ENCODE results near the gene TMEM214. TPM values are rescaled to one million over a fixed set of nuclear protein-coding genes. Genes with fewer than 3 reads are reported as not detected.
A peak's percentile ranks its signal among the peaks of the same experiment; 100 is the strongest.

Gene TMEM214
- total and polyA plus RNA-seq, 2 of the 8 experiments (the other 6 are each of a cell fraction or from before 2014, with no cell fraction given): 49.7 to 71.0 TPM

GRCh38 chr2:27086090-27086723 lies 53.4 kb downstream of the TMEM214 start (continued):
- TF ChIP-seq SIN3A (conservative IDR thresholded peaks at IDR 0.05 in 1 of 2, IDR thresholded peaks at IDR 0.05 in 1 of 2; ENCODE audit: low read depth in 1 of 2, low read length in 2 of 2) (peak in 1 of 2 experiments; percentile 31; a peak in 1 of 4 replicates), CEBPB (IDR thresholded peaks at IDR 0.05; ENCODE audit: low read depth, low read length) (no peak), ATF2 (IDR thresholded peaks at IDR 0.05; ENCODE audit: low read length) (no peak), CTCF (IDR thresholded peaks at IDR 0.05; ENCODE audit: control extremely low read depth in 1 of 3, insufficient read depth in 1 of 3, low read depth in 1 of 3, low read length in 3 of 3) (peak in 2 of 3 experiments; percentile 81 to 84; a peak in 3 of 4 replicates), RAD21 (IDR thresholded peaks at IDR 0.05 in 1 of 2, conservative IDR thresholded peaks at IDR 0.05 in 1 of 2; ENCODE audit: low read depth in 2 of 2, low read length in 2 of 2) (peak; percentile 32 to 48), POLR2AphosphoS5 (IDR thresholded peaks at IDR 0.05; ENCODE audit: low read depth, low read length) (peak; percentile 38; the same call in 1 of the 2 replicates), POLR2A (IDR thresholded peaks at IDR 0.05; ENCODE audit: control extremely low read depth in 1 of 2, low read depth in 2 of 2, low read length in 2 of 2) (peak in 1 of 2 experiments; percentile 40; a peak in 1 of 3 replicates), CBX8 (IDR thresholded peaks at IDR 0.05; ENCODE audit: borderline replicate concordance, low read depth, low read length) (no peak), SIRT6 (IDR thresholded peaks at IDR 0.05; ENCODE audit: low read length) (no peak), SUZ12 (IDR thresholded peaks at IDR 0.05; ENCODE audit: low read length) (no peak; the same call in 1 of the 2 replicates), ATF3 (IDR thresholded peaks at IDR 0.05; ENCODE audit: insufficient read depth, low read depth, low read length) (peak; percentile 30; the same call in 1 of the 2 replicates), CHD2 (IDR thresholded peaks at IDR 0.05; ENCODE audit: low read length) (no peak; the same call in 1 of the 2 replicates), SRF (IDR thresholded peaks at IDR 0.05; ENCODE audit: low read depth, low read length) (peak; percentile 20; the same call in 1 of the 2 replicates), CREB1 (IDR thresholded peaks at IDR 0.05) (peak; percentile 83), MAX (IDR thresholded peaks at IDR 0.05) (peak; percentile 97), BACH1 (IDR thresholded peaks at IDR 0.05; ENCODE audit: low read length) (peak; percentile 95), KDM1A (IDR thresholded peaks at IDR 0.05; ENCODE audit: borderline replicate concordance, low read length) (no peak), TAF7 (optimal IDR thresholded peaks at IDR 0.05; ENCODE audit: borderline replicate concordance, low read depth, low read length) (peak; percentile 37), KDM5A (IDR thresholded peaks at IDR 0.05; ENCODE audit: low read length) (no peak)

All from H1 (cell line).